ENCODE results near the gene DDX10. TPM values are rescaled to one million over a fixed set of nuclear protein-coding genes. Genes with fewer than 3 reads are reported as not detected.

The DDX10 gene
- total and polyA plus RNA-seq, 9 donors = 13.1 to 34.3 (median 25.7) TPM

GRCh38 chr11:108802492-108802891, 137.6 kb downstream of the DDX10 start:
- TF ChIP-seq POLR2A (IDR thresholded peaks at IDR 0.05) = no peak
- TF ChIP-seq EP300 (IDR thresholded peaks at IDR 0.05) = no peak
- TF ChIP-seq, protein P1, sequence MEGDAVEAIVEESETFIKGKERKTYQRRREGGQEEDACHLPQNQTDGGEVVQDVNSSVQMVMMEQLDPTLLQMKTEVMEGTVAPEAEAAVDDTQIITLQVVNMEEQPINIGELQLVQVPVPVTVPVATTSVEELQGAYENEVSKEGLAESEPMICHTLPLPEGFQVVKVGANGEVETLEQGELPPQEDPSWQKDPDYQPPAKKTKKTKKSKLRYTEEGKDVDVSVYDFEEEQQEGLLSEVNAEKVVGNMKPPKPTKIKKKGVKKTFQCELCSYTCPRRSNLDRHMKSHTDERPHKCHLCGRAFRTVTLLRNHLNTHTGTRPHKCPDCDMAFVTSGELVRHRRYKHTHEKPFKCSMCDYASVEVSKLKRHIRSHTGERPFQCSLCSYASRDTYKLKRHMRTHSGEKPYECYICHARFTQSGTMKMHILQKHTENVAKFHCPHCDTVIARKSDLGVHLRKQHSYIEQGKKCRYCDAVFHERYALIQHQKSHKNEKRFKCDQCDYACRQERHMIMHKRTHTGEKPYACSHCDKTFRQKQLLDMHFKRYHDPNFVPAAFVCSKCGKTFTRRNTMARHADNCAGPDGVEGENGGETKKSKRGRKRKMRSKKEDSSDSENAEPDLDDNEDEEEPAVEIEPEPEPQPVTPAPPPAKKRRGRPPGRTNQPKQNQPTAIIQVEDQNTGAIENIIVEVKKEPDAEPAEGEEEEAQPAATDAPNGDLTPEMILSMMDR (IDR thresholded peaks at IDR 0.05) = no peak

GRCh38 chr11:108803776-108804175, 138.9 kb downstream of the DDX10 start:
- Histone ChIP-seq H3K4me1 (ENCODE audit: insufficient read depth) (peaks cover 12% of the 10 kb centered on the region), H3K36me3 (no peaks in the 10 kb centered on the region), H3K27ac (no peak overlapping the region), H3K9me3 (no peaks in the 10 kb centered on the region), H3K4me3 (no peak overlapping the region), H3K27me3 (no peaks in the 10 kb centered on the region)
- 17 to 25% (median 18%) methylated on average over 1 of the region's 1 CpG for WGBS, 3 donors
- no peak for DNase-seq
- intact Hi-C loops (cut with DNase I) = no loop called here
- no peak for TF ChIP-seq EP300 (IDR thresholded peaks at IDR 0.05)
- TF ChIP-seq POLR2A (IDR thresholded peaks at IDR 0.05) = no peak
- TF ChIP-seq, protein P1 (IDR thresholded peaks at IDR 0.05) = no peak

More at GRCh38 chr11:108802492-108802891, 137.6 kb downstream of the DDX10 start:
- Histone ChIP-seq H3K9me3 (no peaks in the 10 kb centered on the region), H3K27me3 (no peaks in the 10 kb centered on the region), H3K4me1 (ENCODE audit: insufficient read depth) (peaks cover 12% of the 10 kb centered on the region), H3K36me3 (no peaks in the 10 kb centered on the region), H3K4me3 (no peak overlapping the region), H3K27ac (no peak overlapping the region)
- intact Hi-C loops (cut with DNase I) = no loop called here
- DNase-seq = no peak
- WGBS, 3 donors = 23 to 48% (median 41%) methylated on average over 1 of the region's 1 CpG

GRCh38 chr11:108804511-108804910, 139.6 kb downstream of the DDX10 start:
- TF ChIP-seq EP300 (IDR thresholded peaks at IDR 0.05) (no peak), POLR2A (IDR thresholded peaks at IDR 0.05) (no peak)
- TF ChIP-seq, protein P1 (IDR thresholded peaks at IDR 0.05) = no peak
- intact Hi-C loops (cut with DNase I) = no loop called here
- Histone ChIP-seq H3K4me3 (no peak overlapping the region), H3K27ac (no peak overlapping the region), H3K9me3 (no peaks in the 10 kb centered on the region), H3K4me1 (ENCODE audit: insufficient read depth) (peaks cover 10% of the 10 kb centered on the region), H3K36me3 (no peaks in the 10 kb centered on the region), H3K27me3 (no peaks in the 10 kb centered on the region)
- WGBS, 3 donors = 43 to 54% (median 49%) methylated on average over 2 of the region's 2 CpGs
- DNase-seq = no peak

DNA sequence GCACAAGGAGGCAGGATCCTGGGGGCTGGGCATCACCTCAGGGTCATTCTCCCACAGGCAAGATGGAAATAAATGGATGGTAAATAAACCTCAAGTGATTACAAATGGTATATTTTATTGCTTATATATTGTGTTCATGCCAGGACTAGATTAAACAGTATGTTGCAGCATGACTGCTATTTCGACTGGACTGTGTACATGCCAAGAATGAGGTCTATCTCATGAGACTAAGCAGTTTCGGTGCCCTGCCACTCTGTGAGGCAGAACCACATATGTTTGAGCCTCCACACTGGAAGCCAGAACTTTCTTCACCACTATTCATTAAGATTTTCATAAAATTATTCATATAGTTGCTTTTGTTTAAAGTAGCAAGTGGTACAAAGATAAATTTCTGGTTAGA, 140.2 kb downstream of the DDX10 start:
- H3K27me3 ChIP-seq = no peaks in the 10 kb centered on the region
- H3K4me3 ChIP-seq = no peak overlapping the region
- no peaks in the 10 kb centered on the region for H3K36me3 ChIP-seq
- WGBS, 3 donors = 86 to 89% (median 86%) methylated on average over 2 of the region's 2 CpGs
- peaks cover 10% of the 10 kb centered on the region for H3K4me1 ChIP-seq (ENCODE audit: insufficient read depth)
- no peak overlapping the region for H3K27ac ChIP-seq
- no peaks in the 10 kb centered on the region for H3K9me3 ChIP-seq
- TF ChIP-seq POLR2A (IDR thresholded peaks at IDR 0.05) (no peak), EP300 (IDR thresholded peaks at IDR 0.05) (no peak)
- TF ChIP-seq, protein P1 (IDR thresholded peaks at IDR 0.05) = no peak
- intact Hi-C loops (cut with DNase I) = no loop called here
- DNase-seq = no peak

All from ovary (tissue), 9 donors.